ENCODE data around the gene HSPB2.
"Not testable (repeated sequence)": the region's sequence is repeated elsewhere in the genome, so short reads cannot be mapped to it uniquely, and the experiment has no call there.

HSPB2 gene

DNA sequence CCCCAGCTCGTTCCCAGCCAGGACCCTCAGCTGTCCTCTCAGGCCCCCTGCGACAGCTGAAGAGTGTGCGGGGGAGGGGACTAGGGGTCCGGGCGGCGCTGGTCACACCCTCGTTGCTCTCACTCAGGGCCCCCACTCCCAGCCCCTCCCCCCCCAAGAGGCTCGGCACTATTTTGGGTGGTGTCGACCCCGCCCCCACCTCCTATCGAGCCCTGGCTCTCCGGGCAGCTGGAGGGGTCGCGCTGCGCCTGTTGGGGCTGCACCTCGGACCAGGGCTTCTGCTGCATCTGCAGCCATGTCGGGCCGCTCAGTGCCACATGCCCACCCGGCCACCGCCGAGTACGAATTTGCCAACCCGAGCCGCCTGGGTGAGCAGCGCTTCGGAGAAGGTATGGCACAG, at the start of gene HSPB2:
Gene HSPB2, plus strand, starts transcription at position 200 of the 400 bp plus-strand sequence. Its CDS starts 96 bp downstream, at position 296.
- DNase-seq, result no peak

DNA sequence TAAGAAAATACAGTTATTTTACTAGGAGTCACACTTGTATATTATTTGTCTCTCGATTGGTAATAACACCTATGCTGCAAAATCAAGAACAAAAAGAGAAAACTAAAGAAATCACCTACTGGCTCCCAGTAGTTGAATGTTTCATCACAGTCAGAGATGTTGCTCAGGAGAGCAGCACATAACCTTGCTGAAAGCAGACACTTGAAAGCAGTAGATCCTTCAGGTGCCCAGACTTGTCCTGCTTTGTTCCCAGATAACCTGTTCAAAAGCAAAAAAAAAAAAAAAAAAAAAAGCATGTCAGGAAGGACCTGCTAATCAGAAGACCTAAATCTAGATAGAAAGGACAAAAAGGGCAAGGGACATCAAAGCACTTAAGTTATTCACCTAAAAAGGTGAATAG, 42.4 kb upstream of the HSPB2 start:
- no peak for DNase-seq

DNA sequence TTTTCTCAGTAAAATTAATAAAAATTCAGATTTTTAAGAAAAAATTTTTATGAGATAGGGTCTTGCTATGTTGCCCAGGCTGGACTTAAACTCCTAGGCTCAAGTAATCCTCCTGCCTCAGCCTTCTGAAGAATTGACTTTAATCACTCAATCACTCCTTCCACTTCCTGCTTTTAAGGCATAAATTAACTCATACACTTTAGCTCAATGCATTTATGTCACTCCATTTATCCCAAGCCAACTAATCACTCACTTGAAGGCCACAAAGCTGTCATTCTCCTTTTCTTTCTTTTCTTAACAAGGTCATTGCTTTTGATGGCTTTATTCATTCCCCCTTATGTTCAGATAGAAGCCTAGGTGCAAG, 42.0 kb upstream of the HSPB2 start:
- no peak for DNase-seq

GRCh38 chr11:111870886-111871692, 41.4 kb upstream of the HSPB2 start, which contains the start of gene ALG9:
TSS of gene ALG9 (minus strand) at chr11:111871581. CDS start at chr11:111871482, 99 bp downstream.
- peak; percentile 79 for DNase-seq

DNA sequence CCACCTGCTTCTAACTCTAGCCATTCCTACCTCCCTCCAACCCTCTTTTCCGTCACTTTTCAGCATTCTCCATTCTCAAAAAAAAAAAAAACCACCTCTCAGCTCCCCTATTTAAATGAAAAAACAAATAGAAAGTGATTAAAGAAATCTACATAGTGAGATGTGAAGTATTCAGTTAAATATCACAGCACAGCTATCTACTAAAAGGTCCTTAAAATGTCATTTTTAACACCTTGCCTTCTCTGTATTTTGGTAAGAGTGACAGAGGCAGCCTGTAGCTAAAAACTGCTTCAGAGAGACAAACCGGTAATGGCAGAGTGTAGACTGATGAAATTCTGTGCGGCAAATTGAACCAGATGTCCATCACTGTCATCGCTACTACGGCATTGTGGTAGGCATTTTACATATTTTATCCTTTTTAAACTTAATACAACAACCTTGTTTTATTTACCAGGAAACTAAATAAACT, 40.8 kb upstream of the HSPB2 start:
- no peak for DNase-seq

- no peak for DNase-seq
Observed at GRCh38 chr11:111878385-111878848, 34.1 kb upstream of the HSPB2 start.

- DNase-seq, result peak; percentile 99
Observed at GRCh38 chr11:111878849-111879636, 33.5 kb upstream of the HSPB2 start, which contains the start of the genes CFAP68 and FDXACB1. TSS of gene CFAP68 (plus strand) at chr11:111879541. CDS start at chr11:111879561, 20 bp downstream. TSS of gene FDXACB1 (minus strand) at chr11:111879165. CDS start at chr11:111879132, 33 bp downstream.

DNA sequence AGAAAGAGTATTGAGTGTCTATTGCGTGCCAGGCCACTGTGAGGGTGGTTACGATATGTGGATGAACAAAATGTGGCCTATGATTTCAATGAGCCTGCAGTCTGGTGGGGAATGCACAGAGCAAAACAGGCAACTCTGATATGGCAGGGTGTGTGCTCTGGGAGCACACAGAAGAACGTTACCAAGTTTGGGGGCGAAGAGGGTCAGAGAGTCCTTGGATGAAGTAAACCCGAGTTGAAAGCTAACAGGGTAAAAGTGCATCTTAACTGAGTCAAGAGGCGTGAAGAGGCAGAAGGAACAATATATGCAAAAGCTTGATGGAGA, 32.9 kb upstream of the HSPB2 start:
- no peak for DNase-seq

DNA sequence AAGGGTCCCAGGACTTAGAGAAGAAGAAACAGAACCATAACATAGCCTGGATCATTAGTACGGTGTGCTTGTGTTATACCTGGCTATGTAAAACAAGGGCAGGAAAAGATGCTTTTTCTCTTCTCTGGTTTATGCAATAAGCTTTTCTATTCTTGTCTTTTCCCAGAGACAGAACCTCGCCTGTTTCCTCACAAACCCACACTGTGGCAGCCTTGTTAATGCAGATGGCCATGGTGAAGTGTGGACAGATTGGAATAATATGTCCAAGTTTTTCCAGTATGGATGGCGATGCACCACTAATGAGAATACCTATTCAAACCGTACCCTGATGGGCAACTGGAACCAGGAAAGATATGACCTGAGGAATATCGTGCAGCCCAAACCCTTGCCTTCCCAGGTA, 30.3 kb upstream of the HSPB2 start:
- no peak for DNase-seq

GRCh38 chr11:111885053-111885452, 27.5 kb upstream of the HSPB2 start:
- DNase-seq, result not testable (repeated sequence)

DNA sequence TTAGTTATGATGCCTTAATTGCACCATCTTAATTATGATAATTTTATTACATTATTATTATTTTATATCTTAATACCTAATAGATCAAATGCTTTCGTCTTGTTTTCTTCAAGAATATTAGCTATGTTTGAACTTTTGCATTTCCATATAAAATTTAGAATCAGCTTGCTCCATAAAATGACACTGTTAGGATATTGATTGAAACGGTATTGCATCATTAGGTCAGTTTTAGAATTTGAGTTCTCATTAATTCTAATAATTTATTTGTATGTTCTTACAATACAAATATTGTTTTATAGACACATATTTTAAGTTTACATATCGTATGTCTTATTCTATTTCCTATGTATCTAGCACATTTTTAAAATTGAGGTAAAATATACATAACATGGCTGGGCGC, 26.5 kb upstream of the HSPB2 start:
- no peak for DNase-seq

DNA sequence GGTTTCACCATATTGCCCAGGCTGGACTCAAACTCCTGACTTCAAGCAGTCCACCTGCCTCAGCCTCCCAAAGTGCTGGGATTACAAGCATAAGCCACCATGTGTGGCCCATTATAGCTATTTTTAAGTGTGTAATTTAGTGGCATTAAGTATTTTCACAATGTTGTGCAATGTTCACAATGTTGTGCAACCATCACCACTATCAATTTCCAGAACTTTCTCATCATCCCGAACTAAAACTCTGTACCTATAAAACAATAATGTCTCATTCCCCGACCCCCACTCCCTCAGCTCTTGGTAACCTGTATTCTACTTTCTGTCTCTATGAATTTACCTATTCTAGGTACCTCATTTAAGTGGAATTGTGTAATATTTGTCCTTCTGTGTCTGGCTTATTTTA, 25.7 kb upstream of the HSPB2 start:
- DNase-seq, result no peak

DNA sequence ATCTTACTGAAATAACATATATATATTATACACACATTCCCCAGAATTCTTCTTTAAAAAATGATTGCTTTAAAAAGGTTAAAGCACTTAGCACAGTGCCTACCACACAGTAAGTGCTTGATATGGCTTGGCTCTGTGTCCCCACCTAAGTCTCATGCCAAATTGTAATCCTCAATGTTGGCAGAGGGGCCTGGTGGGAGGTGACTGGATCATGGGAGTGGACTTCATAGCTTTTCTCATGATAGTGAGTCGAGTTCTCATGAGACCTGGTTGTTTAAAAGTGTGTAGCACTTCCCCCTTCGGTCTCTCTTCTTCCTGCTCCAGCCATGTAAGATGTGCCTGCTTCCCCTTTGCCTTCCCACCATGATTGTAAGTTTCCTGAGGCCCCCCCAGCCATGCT, 7.1 kb upstream of the HSPB2 start:
- DNase-seq, result no peak

DNA sequence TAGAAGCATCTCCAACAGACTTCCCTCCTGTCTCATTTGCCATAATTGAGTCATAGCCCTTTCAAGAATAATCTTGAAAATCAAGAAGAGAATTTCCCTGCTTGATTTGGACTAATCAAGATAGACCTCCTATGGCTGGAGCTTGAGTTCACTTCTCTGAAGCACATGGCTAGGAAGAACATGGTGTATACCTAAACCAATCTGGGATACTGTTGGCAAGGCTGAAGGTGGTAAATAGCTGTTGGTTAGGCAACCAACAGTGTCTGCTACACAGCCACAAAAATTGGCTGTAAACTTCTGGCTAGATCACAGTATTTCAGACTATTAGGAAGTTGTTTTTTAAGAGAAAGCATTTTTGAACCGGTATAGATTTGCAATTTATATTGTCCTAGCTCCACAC, 5.9 kb upstream of the HSPB2 start:
- DNase-seq, result no peak

DNA sequence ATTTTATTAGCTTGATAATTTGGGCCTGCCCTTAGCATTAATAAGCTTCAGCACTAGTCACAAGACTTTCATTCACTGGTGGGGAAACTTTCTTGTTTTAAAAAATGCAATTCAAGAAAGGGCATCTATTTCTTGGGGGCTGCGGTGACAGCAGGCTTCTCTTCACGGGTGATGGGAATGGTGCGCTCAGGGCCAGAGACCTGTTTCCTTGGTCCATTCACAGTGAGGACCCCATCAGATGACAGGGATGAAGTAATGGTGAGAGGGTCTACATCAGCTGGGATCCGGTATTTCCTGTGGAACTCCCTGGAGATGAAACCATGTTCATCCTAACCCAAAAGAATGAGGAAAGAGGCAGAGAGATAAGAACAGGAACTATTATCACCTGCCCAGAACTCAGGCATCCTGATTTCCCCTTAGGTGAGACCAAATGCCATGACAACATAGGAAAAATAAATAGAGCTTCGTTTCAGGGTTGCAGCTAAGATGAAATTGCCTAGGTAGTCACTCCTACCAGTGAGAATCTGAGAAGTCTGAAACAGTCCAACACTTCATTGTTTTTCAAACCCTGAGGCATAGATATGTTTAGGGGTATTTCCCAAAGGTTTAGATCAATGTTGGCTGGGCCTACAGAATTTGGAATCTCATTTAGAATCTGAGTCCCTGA, 3.8 kb upstream of the HSPB2 start:
- no peak for DNase-seq

GRCh38 chr11:111909378-111909777, 3.2 kb upstream of the HSPB2 start:
- no peak for DNase-seq

GRCh38 chr11:111910676-111911562, 1.6 kb upstream of the HSPB2 start:
- DNase-seq, result no peak

DNA sequence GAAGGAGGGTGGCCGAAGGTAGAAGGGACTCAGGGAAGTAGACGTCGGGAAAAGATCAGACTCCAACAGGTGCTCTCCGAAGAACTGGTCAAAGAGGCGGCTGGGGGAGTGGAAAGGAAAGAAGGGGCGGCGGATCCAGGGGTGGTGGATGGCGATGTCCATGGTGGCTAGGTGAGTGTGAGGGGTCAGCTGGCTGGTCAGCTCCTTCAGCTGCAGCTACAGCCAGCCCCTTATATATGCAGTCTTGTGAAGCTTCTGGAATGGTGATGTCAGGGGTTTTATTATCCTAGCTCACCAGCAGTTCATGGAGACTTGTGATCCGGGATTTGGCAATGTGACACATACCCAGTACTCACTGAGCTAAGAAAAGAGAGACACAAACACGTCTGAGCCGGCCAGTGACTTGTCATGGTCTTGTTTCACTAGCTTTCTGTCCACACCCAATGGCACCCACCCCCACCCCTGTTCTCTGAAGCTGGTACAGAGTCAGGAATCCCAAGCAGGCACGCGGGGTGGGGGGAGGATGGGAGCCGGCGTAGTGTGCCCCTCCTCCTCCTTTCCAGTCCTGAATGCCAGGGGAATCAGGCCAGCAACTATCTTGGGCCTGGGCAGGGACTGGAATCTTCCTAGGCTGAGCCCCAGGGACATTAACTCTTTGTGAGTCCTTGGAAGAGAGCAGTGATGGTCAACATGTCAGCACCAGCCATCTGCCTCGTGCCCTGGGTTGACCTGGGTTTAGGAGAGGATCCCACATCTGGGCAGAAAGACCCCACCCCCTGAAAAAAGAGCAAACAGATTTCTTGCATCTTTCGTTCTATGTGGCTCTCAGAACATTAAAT, 752 bp upstream of the HSPB2 start, which contains the start of gene CRYAB:
Gene CRYAB, minus strand, starts transcription at position 208 of the 839 bp plus-strand sequence. Its CDS starts 46 bp downstream, at position 162.
- DNase-seq, result no peak

GRCh38 chr11:111913031-111913861, 712 bp downstream of the HSPB2 start:
- DNase-seq, result no peak

- DNase-seq, result peak; percentile 22
Observed at GRCh38 chr11:111913997-111914396, 1.5 kb downstream of the HSPB2 start.
